Measurements from ENCODE around the gene CLSTN1. TPM values are rescaled to one million over a fixed set of nuclear protein-coding genes. Genes with fewer than 3 reads are reported as not detected.
"Not testable (repeated sequence)": the region's sequence is repeated elsewhere in the genome, so short reads cannot be mapped to it uniquely, and the experiment has no call there.

The CLSTN1 gene
- total RNA-seq, 2 experiments from 2014 or later = 34.9 to 36.7 TPM

- ChIA-PET POLR2A (no interaction called here), CTCF (interaction anchor here (4.7 kb wide), 1 partner anchor 12 kb away, joined by 44 read pairs; no protein-coding TSS in a partner anchor)
- no peak overlapping the region for H3K4me3 Mint-ChIP-seq
- H3K27me3 Mint-ChIP-seq = no peaks in the 10 kb centered on the region
- no peak overlapping the region for H3K27ac Mint-ChIP-seq
- peaks cover 4% of the 10 kb centered on the region for H3K36me3 Mint-ChIP-seq (ENCODE audit: low read depth)
- H3K9me3 Mint-ChIP-seq (ENCODE audit: low read depth) = no peaks in the 10 kb centered on the region
- intact Hi-C loops (cut with DNase I, micrococcal nuclease) = no loop called here
- DNase-seq (no peak), ATAC-seq (no peak)
- peaks cover 47% of the 10 kb centered on the region for H3K4me1 Mint-ChIP-seq
Measured at GRCh38 chr1:9797049-9797448, 26.7 kb downstream of the CLSTN1 start.

DNA sequence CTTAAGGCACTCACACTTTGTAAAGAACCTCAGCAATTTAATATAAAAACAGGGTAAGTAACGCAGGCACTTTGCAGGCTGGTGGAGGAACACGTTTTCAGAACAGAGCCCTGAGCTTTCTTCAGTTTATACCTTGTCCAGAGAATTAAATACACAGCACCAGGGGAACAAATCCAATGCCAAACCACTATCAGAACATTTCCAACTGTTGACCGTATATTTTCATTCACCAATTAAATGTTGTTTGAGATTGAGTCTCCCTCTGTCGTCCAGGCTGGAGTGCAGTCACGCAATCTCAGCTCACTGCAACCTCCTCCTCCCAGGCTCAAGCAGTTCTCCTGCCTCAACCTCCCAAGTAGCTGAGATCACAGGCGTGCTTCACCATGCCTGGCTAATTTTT lies 29.7 kb downstream of the CLSTN1 start:
- Mint-ChIP-seq H3K9me3 (ENCODE audit: low read depth) (no peaks in the 10 kb centered on the region), H3K27me3 (no peaks in the 10 kb centered on the region), H3K27ac (no peak overlapping the region), H3K4me3 (no peak overlapping the region), H3K4me1 (peaks cover 33% of the 10 kb centered on the region), H3K36me3 (ENCODE audit: low read depth) (peaks cover 4% of the 10 kb centered on the region)
- intact Hi-C loops (cut with DNase I, micrococcal nuclease) = no loop called here
- ATAC-seq = no peak
- DNase-seq = no peak
- CTCF ChIA-PET = interaction anchor here (0.5 to 1.7 kb wide), 4 partner anchors 10 to 16 kb away, joined by 3 to 7 read pairs (median 4); no protein-coding TSS in a partner anchor
- POLR2A ChIA-PET = no interaction called here

GRCh38 chr1:9793291-9793690 lies 30.5 kb downstream of the CLSTN1 start:
- ChIA-PET CTCF (interaction anchor here (1.7 kb wide), 1 partner anchor 9 kb away, joined by 7 read pairs; no protein-coding TSS in a partner anchor), POLR2A (no interaction called here)
- Mint-ChIP-seq H3K27me3 (no peaks in the 10 kb centered on the region), H3K9me3 (ENCODE audit: low read depth) (no peaks in the 10 kb centered on the region), H3K36me3 (ENCODE audit: low read depth) (peaks cover 4% of the 10 kb centered on the region), H3K4me1 (peaks cover 28% of the 10 kb centered on the region), H3K27ac (no peak overlapping the region), H3K4me3 (no peak overlapping the region)
- no peak for ATAC-seq
- DNase-seq = no peak
- intact Hi-C loops (cut with DNase I, micrococcal nuclease) = no loop called here

DNA sequence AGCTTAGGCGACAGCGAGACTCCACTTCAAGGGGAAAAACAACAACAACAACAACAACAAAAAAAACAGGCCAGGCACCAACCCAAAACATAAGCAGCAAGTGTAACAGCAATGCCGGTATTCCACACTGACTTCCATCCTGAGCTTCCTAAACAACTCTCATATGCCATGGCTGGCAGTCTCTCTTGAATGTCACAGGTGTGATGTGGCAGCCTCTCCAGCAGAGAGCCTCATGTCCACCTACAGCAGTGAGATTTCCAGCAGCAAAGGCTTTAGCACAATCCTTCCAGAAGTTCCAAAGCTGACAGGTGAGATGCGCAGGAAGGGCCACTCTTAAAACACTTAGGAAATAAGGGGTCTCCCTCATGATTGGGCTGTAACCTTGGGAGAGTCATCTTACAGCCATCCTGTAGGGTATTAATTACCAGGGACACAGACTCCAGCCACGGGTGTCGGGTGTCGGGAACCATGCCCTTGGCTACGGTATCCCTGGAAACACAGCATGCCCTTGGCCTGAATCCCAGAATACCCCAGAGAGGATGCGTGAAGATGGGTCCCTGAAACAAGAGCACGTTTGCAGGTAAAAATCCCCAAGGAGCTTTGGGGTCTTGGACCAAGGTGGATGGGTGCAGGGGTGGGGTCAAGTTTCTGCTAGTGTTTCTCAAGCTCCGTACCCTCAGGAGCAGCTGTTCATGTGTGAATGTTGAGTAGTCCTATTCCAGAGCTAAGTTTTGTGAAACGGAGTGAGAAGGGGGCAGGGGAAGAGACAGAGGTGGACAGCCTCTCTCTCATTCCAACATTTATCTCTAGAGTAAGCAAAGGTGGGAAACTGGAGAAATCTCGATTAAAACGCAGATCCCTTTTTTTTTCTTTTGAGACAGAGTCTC lies 31.4 kb downstream of the CLSTN1 start:
- H3K9me3 Mint-ChIP-seq (ENCODE audit: low read depth) = no peaks in the 10 kb centered on the region
- ChIA-PET CTCF (interaction anchor here (0.5 to 1.2 kb wide), 3 partner anchors 29 to 587 kb away, joined by 3 to 4 read pairs (median 3); no protein-coding TSS in a partner anchor), POLR2A (interaction anchor here (0.6 kb wide), 1 partner anchor 28 kb away, joined by 3 read pairs; no protein-coding TSS in a partner anchor)
- H3K27me3 Mint-ChIP-seq = no peaks in the 10 kb centered on the region
- no peak overlapping the region for H3K27ac Mint-ChIP-seq
- no peak for DNase-seq
- ATAC-seq = no peak
- intact Hi-C loops (cut with DNase I, micrococcal nuclease) = no loop called here
- H3K4me3 Mint-ChIP-seq = no peak overlapping the region
- H3K4me1 Mint-ChIP-seq = peaks cover 27% of the 10 kb centered on the region
- H3K36me3 Mint-ChIP-seq (ENCODE audit: low read depth) = peaks cover 6% of the 10 kb centered on the region

- intact Hi-C loops (cut with DNase I, micrococcal nuclease); H3K4me3 Mint-ChIP-seq; DNase-seq; ATAC-seq; H3K27ac Mint-ChIP-seq; H3K9me3 Mint-ChIP-seq (ENCODE audit: low read depth); H3K27me3 Mint-ChIP-seq; POLR2A ChIA-PET; H3K36me3 Mint-ChIP-seq (ENCODE audit: low read depth): not testable (repeated sequence)
- CTCF ChIA-PET = interaction anchor here (0.8 kb wide), 1 partner anchor 10 kb away, joined by 3 read pairs; no protein-coding TSS in a partner anchor
- H3K4me1 Mint-ChIP-seq = peaks cover 32% of the 10 kb centered on the region
Measured at GRCh38 chr1:9789700-9790099, 34.1 kb downstream of the CLSTN1 start.

DNA sequence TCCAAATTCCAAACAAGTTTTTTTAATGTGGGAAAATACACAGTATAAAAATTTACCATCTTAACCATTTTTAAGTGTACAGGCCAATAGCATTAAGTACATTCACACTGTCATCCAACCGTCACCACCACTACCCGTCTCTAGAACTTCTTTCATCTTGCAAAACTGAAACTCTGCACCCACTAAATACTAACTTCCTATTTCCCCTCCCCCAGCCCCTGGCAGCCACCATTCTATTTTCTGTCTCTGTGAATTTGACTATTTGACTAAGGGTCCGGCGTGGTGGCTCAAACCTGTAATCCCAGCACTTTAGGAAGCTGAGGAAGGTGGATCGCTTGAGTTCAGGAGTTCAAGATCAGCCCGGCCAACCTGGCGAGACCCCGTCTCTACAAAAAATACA lies 36.1 kb downstream of the CLSTN1 start:
- peaks cover 30% of the 10 kb centered on the region for H3K4me1 Mint-ChIP-seq
- CTCF ChIA-PET = interaction anchor here (0.8 to 8.0 kb wide), 7 partner anchors 11 to 159 kb away, joined by 3 to 221 read pairs (median 4); no protein-coding TSS in a partner anchor

DNA sequence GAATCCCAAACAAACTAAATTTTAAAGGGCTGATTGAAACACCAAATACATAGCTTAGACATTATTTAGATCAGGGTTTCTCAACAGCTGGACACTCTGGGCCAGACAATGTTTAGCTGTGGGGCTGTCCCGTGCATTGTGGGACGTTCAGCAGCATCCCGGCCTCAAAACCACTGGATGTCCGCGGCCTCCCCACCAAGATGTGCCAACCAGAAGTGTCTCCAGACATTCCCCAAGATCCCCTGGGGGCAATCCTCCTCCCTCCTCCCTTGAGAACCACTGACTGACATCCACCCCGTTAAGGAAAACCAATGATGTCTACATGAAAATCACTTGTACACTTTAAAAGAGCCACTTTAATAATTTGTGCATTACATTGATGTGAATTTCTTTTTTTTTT lies 38.4 kb downstream of the CLSTN1 start:
- CTCF ChIA-PET = interaction anchor here (0.8 to 8.0 kb wide), 14 partner anchors 13 to 158 kb away, joined by 3 to 221 read pairs (median 4); partner anchors contain the start of genes LZIC and NMNAT1
- Mint-ChIP-seq H3K27ac (no peak overlapping the region), H3K4me1 (peaks cover 37% of the 10 kb centered on the region), H3K9me3 (ENCODE audit: low read depth) (no peaks in the 10 kb centered on the region), H3K4me3 (no peak overlapping the region), H3K36me3 (ENCODE audit: low read depth) (peaks cover 6% of the 10 kb centered on the region), H3K27me3 (no peaks in the 10 kb centered on the region)
- intact Hi-C loops (cut with DNase I, micrococcal nuclease) = loop anchor here (2.0 kb wide), 1 partner anchor 159 kb away; no protein-coding TSS in a partner anchor
- POLR2A ChIA-PET = no interaction called here
- ATAC-seq (no peak), DNase-seq (no peak)

More for the DNA sequence above, 36.1 kb downstream of the CLSTN1 start:
- Mint-ChIP-seq H3K9me3 (ENCODE audit: low read depth) (no peaks in the 10 kb centered on the region), H3K27me3 (no peaks in the 10 kb centered on the region), H3K27ac (peak overlapping the region; percentile 73), H3K36me3 (ENCODE audit: low read depth) (peaks cover 6% of the 10 kb centered on the region), H3K4me3 (peak overlapping the region; percentile 44)
- intact Hi-C loops (cut with DNase I, micrococcal nuclease) = loop anchor here (1.0 to 2.0 kb wide), 4 partner anchors 13 to 245 kb away; partner anchors contain the start of genes CLSTN1 (in 1 of the 2) and UBE4B (in 1 of the 2)
- peak; percentile 76 for DNase-seq
- peak; percentile 96 for ATAC-seq
- POLR2A ChIA-PET = no interaction called here

DNA sequence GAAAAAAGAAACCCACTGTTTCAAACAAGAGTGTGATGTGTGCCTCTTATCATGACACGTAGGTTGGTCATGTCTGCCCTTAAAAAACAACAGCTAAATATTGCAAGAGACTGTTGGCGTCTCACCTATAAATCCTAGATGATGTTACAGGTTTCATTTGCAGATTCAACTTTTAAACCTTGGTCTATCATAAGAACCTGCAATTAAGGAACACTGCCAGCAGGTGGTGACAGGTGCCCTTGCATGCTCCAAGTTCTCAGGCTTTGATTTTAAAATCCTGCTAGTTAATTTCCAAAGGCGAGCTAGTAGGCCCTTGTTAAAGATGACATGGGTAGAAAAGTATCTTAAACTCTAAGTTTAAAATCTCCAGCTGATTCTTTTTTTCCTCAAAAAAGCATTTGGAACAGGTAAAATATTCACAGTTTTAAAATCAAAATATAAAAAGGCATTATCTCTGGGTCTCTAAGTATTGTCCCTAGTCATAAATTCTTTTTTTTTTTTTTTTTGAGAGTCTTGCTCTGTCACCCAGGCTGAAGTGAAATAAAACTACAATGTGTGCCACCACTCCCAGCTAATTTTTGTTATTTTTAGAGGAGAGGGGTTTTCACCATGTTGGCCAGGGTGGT lies 39.1 kb downstream of the CLSTN1 start:
- intact Hi-C loops (cut with DNase I, micrococcal nuclease) = loop anchor here (1.0 to 5.0 kb wide), 4 partner anchors 83 to 158 kb away; partner anchors contain the start of genes LZIC (in 1 of the 2) and NMNAT1 (in 1 of the 2)
- no peak overlapping the region for H3K27ac Mint-ChIP-seq
- H3K4me3 Mint-ChIP-seq = no peak overlapping the region
- H3K36me3 Mint-ChIP-seq (ENCODE audit: low read depth) = peaks cover 4% of the 10 kb centered on the region
- ChIA-PET CTCF (interaction anchor here (0.6 to 8.0 kb wide), 48 partner anchors 10 to 662 kb away, joined by 3 to 221 read pairs (median 4); partner anchors contain the start of genes LZIC and NMNAT1), POLR2A (interaction anchor here (0.6 kb wide), 1 partner anchor 126 kb away, joined by 4 read pairs; no protein-coding TSS in a partner anchor)
- peak; percentile 45 for ATAC-seq
- peaks cover 39% of the 10 kb centered on the region for H3K4me1 Mint-ChIP-seq
- peak; percentile 83 for DNase-seq
- no peaks in the 10 kb centered on the region for H3K27me3 Mint-ChIP-seq
- H3K9me3 Mint-ChIP-seq (ENCODE audit: low read depth) = no peaks in the 10 kb centered on the region

- intact Hi-C loops (cut with DNase I, micrococcal nuclease) = loop anchor here in 1 of 2 experiments (5.0 kb wide), 1 partner anchor 159 kb away; the partner anchor contains the start of genes LZIC and NMNAT1
- Mint-ChIP-seq H3K4me3 (no peak overlapping the region), H3K27me3 (no peaks in the 10 kb centered on the region), H3K36me3 (ENCODE audit: low read depth) (peaks cover 2% of the 10 kb centered on the region), H3K9me3 (ENCODE audit: low read depth) (no peaks in the 10 kb centered on the region), H3K4me1 (peaks cover 34% of the 10 kb centered on the region), H3K27ac (no peak overlapping the region)
- POLR2A ChIA-PET = no interaction called here
- CTCF ChIA-PET = interaction anchor here (0.6 to 8.0 kb wide), 5 partner anchors 12 to 196 kb away, joined by 3 to 221 read pairs (median 4); no protein-coding TSS in a partner anchor
- ATAC-seq (no peak), DNase-seq (no peak)
Measured at GRCh38 chr1:9782897-9783296, 40.9 kb downstream of the CLSTN1 start.

DNA sequence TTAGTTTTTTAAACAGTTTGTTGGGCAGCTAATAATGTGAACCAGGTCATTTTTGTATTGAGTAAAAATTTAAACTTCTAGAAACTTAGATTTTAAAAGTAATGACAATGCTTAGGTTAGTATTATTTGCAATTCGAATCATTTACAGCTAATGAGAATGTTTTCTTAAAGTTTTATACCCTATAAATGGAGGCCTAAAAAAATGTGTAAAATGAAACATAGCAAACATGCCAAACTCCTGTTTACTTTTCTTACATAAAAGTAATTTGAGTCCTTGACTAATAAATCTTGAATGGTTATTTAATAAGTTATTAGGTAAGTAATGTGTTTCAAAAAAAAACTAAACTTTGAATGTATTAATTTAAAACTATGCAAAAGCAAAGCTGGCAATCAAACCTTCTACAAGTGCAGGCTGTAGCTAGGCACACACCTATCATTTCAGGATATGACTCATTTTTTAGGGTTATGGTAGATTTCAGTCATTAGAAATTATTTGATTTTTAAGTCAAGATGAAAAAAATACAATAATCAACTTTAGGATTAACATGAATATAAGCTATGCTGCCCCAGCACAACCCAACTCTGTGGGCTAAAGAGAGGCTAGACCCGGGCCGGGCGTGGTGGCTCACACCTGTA lies 41.5 kb downstream of the CLSTN1 start:
- CTCF ChIA-PET = interaction anchor here (0.6 to 8.0 kb wide), 6 partner anchors 12 to 409 kb away, joined by 3 to 221 read pairs (median 4); no protein-coding TSS in a partner anchor
- H3K4me1 Mint-ChIP-seq = peaks cover 28% of the 10 kb centered on the region
- H3K27me3 Mint-ChIP-seq = no peaks in the 10 kb centered on the region
- ATAC-seq (no peak), DNase-seq (no peak)
- no peaks in the 10 kb centered on the region for H3K36me3 Mint-ChIP-seq (ENCODE audit: low read depth)
- no peak overlapping the region for H3K27ac Mint-ChIP-seq
- H3K9me3 Mint-ChIP-seq (ENCODE audit: low read depth) = no peaks in the 10 kb centered on the region
- H3K4me3 Mint-ChIP-seq = no peak overlapping the region
- POLR2A ChIA-PET = no interaction called here
- intact Hi-C loops (cut with DNase I, micrococcal nuclease) = loop anchor here in 1 of 2 experiments (5.0 kb wide), 1 partner anchor 160 kb away; the partner anchor contains the start of genes LZIC and NMNAT1

Data from activated CD4-positive, alpha-beta T cell treated with anti-CD3 and anti-CD28 coated beads for 36 hours (primary cell).